ENCODE results near the gene HAUS5. TPM values are rescaled to one million over a fixed set of nuclear protein-coding genes. Genes with fewer than 3 reads are reported as not detected.

Gene HAUS5
- total RNA-seq, 1 experiment from 2014 or later: 32.9 TPM

DNA sequence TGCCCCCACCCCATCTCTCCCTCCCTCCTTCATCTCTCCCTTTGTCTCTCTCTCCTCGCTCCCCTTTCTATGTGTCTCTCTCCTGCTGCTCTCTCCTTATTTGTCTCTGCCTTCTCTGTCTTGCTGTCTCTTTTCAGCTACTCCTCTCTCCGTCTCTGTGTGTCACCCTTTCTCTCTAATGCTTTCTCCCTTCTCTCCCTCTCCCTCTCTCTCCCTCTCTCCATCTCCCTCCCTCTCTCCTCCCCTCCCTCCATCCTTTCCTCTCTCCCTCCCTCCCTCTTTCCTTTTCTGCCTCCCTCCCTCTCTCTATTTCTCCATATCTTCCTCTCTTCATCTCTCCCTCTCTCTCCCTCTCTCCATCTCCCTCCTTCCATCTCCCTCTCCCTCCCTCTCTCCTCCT lies 49.8 kb upstream of the HAUS5 start:
- no peak for DNase-seq
- Histone ChIP-seq H3K9me3 (ENCODE audit: control insufficient read depth, low read depth, low read length) (no peaks in the 10 kb centered on the region), H4K91ac (ENCODE audit: insufficient read length, low read depth, low read length) (no peak overlapping the region), H4K20me1 (ENCODE audit: control insufficient read depth, insufficient read depth, insufficient read length) (no peaks in the 10 kb centered on the region), H3K79me2 (ENCODE audit: insufficient read depth, low read length) (no peaks in the 10 kb centered on the region; the same call in 1 of the 2 replicates), H2AK5ac (ENCODE audit: insufficient read length, low read length) (no peak overlapping the region), H3K56ac (ENCODE audit: insufficient read length, low read depth, low read length) (no peak overlapping the region), H3K14ac (ENCODE audit: insufficient read depth, low read length) (no peak overlapping the region), H2BK120ac (ENCODE audit: low read depth, low read length, poor library complexity, severe bottlenecking) (no peak overlapping the region), H3K18ac (ENCODE audit: insufficient read length, low read depth, low read length) (no peak overlapping the region), H3K23me2 (ENCODE audit: insufficient read length, low read depth, low read length, poor library complexity, severe bottlenecking) (peaks cover 5% of the 10 kb centered on the region), H3K27me3 (ENCODE audit: insufficient read depth, low read length) (peaks cover 3% of the 10 kb centered on the region; the same call in 1 of the 2 replicates), H2BK15ac (ENCODE audit: low read depth, low read length) (no peak overlapping the region), H3K4ac (ENCODE audit: low read depth, low read length) (no peak overlapping the region), H4K5ac (ENCODE audit: insufficient read length, low read depth, low read length) (no peak overlapping the region), H3K27ac (ENCODE audit: insufficient read length, low read depth, low read length) (no peak overlapping the region), H3T11ph (ENCODE audit: low read length) (no peak overlapping the region), H3K79me1 (ENCODE audit: insufficient read depth, low read depth, low read length, poor library complexity, severe bottlenecking) (no peaks in the 10 kb centered on the region), H2AFZ (ENCODE audit: low read length) (no peak overlapping the region), H3K4me2 (ENCODE audit: insufficient read depth, insufficient read length, low read length) (no peak overlapping the region), H3K4me1 (ENCODE audit: insufficient read depth, low read length) (no peaks in the 10 kb centered on the region), H2BK20ac (ENCODE audit: low read depth, low read length, poor library complexity, severe bottlenecking) (no peak overlapping the region), H2BK12ac (ENCODE audit: insufficient read length, low read depth, low read length) (no peak overlapping the region), H3K9ac (ENCODE audit: extremely low read depth, insufficient read length, low read length) (no peak overlapping the region), H4K8ac (replicated peaks; ENCODE audit: insufficient read length, low read depth, low read length) (no peak overlapping the region), H3K23ac (ENCODE audit: insufficient read length, low read depth, low read length) (no peak overlapping the region), H2BK5ac (ENCODE audit: insufficient read length, low read length) (no peak overlapping the region)
- TF ChIP-seq, protein P1, sequence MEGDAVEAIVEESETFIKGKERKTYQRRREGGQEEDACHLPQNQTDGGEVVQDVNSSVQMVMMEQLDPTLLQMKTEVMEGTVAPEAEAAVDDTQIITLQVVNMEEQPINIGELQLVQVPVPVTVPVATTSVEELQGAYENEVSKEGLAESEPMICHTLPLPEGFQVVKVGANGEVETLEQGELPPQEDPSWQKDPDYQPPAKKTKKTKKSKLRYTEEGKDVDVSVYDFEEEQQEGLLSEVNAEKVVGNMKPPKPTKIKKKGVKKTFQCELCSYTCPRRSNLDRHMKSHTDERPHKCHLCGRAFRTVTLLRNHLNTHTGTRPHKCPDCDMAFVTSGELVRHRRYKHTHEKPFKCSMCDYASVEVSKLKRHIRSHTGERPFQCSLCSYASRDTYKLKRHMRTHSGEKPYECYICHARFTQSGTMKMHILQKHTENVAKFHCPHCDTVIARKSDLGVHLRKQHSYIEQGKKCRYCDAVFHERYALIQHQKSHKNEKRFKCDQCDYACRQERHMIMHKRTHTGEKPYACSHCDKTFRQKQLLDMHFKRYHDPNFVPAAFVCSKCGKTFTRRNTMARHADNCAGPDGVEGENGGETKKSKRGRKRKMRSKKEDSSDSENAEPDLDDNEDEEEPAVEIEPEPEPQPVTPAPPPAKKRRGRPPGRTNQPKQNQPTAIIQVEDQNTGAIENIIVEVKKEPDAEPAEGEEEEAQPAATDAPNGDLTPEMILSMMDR (conservative IDR thresholded peaks at IDR 0.05): no peak
- no CpG with 5 or more reads among the region's 2 CpGs for WGBS (ENCODE audit: extremely low coverage, insufficient read length, low lambda C conversion rate)
- H3K27ac Mint-ChIP-seq: no peak overlapping the region; a peak in 1 of 7 replicates
- no peaks in the 10 kb centered on the region; a peak in 1 of 7 replicates for H3K36me3 Mint-ChIP-seq (ENCODE audit: insufficient read depth in 1 of 3, low read depth in 3 of 3)
- H3K9me3 Mint-ChIP-seq: peaks cover 0 to 2% of the 10 kb centered on the region in 2 experiments; a peak in 1 of 5 replicates
- no peak overlapping the region; a peak in 1 of 5 replicates for H3K4me3 Mint-ChIP-seq
- H3K27me3 Mint-ChIP-seq (ENCODE audit: low read depth): peaks cover 51% of the 10 kb centered on the region
- H3K4me1 Mint-ChIP-seq: peaks cover 2 to 9% of the 10 kb centered on the region in 2 experiments

All from H9 (cell line).